Lower lobe of right lung (tissue), 2 donors: Measurements from ENCODE around the gene SPACA4. TPM values are rescaled to one million over a fixed set of nuclear protein-coding genes. Genes with fewer than 3 reads are reported as not detected.

Experiments used
- ATAC-seq, 2 donors: fragments of 200-7000 bp; cut with Tn5 transposase; one replicate each; pipeline ENCODE4 v1.9.1; 2020 to 2022; ENCODE audit warnings: mild to moderate bottlenecking in 2 of 2, moderate library complexity in 2 of 2
- DNase-seq: peaks from one replicate; pipeline ENCODE4 v3.0.0-alpha.2; 2020
- H3K27ac ChIP-seq: fragments of 200-600 bp; one replicate; pipeline ENCODE4 v1.8.0; 2022
- H3K27me3 ChIP-seq: fragments of 200-600 bp; one replicate; pipeline ENCODE4 v1.8.0; 2022; ENCODE audit warnings: low read depth
- H3K36me3 ChIP-seq: fragments of 200-600 bp; one replicate; pipeline ENCODE4 v1.8.0; 2022; ENCODE audit warnings: mild to moderate bottlenecking
- H3K4me1 ChIP-seq: fragments of 200-600 bp; one replicate; pipeline ENCODE4 v1.8.0; 2022
- H3K4me3 ChIP-seq: fragments of 200-600 bp; one replicate; pipeline ENCODE4 v1.8.0; 2022; ENCODE audit warnings: mild to moderate bottlenecking
- H3K9me3 ChIP-seq: fragments of 200-600 bp; one replicate; pipeline ENCODE4 v1.8.0; 2022
- CTCF ChIP-seq: fragments of 200-600 bp; IDR thresholded peaks from one replicate; pipeline ENCODE4 v1.8.0; 2022; ENCODE audit warnings: antibody characterized with exemption, mild to moderate bottlenecking
- intact Hi-C: fragments of 100-400 bp; cut with DNase I; formaldehyde crosslinking; loops from one replicate; pipeline ENCODE4 v1.11.0; 2022
- total RNA-seq: library from RNA; stranded (reverse); fragmentation: NEBNext Ultra II Directional; extraction: Animal tissue kit (Norgen Biotek cat#: 25700); gene quantifications from one replicate; pipeline ENCODE4 v1.2.1, GENCODE V29; 2021
- donor health status: DM: no; HTN: yes; CAD: no; lungs with severe emphysema.

The SPACA4 gene
- total RNA-seq, 1 donor from 2014 or later: not detected

GRCh38 chr19:48642862-48643261 is 36.3 kb downstream of the SPACA4 start:
- H3K4me1 ChIP-seq: peaks cover 28% of the 10 kb centered on the region
- H3K4me3 ChIP-seq: no peak overlapping the region
- H3K36me3 ChIP-seq: no peaks in the 10 kb centered on the region
- TF ChIP-seq CTCF: no peak
- H3K27me3 ChIP-seq: no peaks in the 10 kb centered on the region
- DNase-seq (no peak), ATAC-seq (no peak)
- no peaks in the 10 kb centered on the region for H3K9me3 ChIP-seq
- no peak overlapping the region for H3K27ac ChIP-seq
- intact Hi-C loops: no loop called here

DNA sequence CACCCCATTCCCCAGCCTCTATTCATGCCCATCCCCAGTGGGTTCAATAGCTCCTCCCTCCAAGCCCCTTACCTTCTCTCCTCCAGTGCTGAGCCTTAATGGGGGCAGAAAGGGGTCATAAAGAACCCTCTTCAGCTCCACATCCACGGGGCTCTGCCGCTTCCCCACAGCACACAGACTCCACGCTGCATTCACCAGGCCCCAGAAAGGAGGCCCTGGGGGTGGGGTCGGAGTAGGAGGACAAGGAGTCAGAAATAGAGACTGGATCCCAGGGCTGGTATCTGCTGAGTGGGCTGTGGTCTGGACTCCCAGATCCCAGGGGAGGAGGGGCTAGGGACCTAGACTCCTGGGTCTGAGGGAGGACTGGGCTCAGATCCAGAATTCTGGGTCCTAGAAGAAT is 37.8 kb downstream of the SPACA4 start:
- Histone ChIP-seq H3K9me3 (no peaks in the 10 kb centered on the region), H3K27me3 (no peaks in the 10 kb centered on the region), H3K36me3 (no peaks in the 10 kb centered on the region), H3K4me3 (peak overlapping the region; percentile 63), H3K27ac (no peak overlapping the region), H3K4me1 (peaks cover 19% of the 10 kb centered on the region)
- intact Hi-C loops: no loop called here
- ATAC-seq: no peak
- no peak for DNase-seq
- TF ChIP-seq CTCF: no peak

DNA sequence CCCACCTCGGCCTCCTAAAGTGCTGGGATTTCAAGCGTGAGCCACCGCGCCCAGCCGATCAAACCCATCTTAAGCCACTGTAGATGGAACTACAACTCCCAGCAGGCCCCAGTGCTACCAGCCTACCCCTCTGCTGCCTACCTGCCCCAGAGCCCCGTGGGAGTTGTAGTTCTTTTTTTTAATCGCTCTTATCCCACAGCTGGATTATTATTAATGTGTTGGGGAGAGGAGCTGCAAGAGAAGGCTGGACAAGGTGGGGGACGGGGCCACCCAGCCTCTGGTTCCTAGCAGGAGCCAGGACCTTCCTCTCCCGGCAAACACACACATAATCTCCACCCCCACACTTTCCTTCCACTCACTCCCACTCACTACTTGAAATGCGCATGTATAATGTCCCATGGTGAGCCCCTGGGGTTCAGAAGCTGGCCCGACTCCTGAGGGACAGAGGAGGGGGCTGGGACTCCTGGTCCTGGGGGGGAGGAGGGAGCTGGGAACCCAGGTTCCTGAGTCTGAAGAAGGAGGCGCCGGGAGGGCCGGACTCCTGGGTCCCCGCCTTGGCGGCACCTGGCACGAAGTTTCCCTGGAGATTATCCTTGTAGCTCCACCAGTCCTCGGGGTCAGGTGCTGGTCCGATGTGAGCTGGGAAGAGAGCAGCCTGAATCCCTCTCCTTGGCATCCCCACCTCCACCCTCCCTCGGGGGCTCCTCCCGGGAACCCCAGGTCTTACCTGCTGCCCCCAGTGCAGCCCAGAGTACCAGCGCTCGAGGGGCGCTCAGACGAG is 38.5 kb downstream of the SPACA4 start:
- Histone ChIP-seq H3K9me3 (no peaks in the 10 kb centered on the region), H3K4me3 (peak overlapping the region; percentile 63), H3K27ac (peak overlapping the region; percentile 83), H3K4me1 (peaks cover 19% of the 10 kb centered on the region), H3K36me3 (no peaks in the 10 kb centered on the region), H3K27me3 (no peaks in the 10 kb centered on the region)
- ATAC-seq: peak; percentile 85 to 86
- intact Hi-C loops: no loop called here
- DNase-seq: peak; percentile 78
- no peak for TF ChIP-seq CTCF

DNA sequence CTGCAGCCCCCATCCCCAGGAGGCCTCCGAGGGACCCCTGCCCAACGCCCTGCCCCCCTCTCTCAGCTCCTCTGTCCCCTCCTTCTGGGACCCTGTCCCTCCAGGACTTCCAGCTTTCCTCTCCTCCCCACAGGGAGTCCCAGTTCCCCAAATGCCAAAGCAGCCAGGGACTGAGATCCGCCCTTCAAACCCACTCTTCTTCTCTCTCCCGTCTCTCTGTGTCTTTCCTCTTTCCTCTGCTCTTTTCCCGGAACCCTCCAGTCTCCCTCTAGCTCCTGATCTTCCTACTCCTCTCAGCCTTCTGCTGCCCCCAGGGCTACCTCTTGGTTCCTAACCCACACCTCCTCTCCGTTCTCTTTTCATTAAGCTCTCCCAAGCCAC is 39.1 kb downstream of the SPACA4 start:
- peaks cover 19% of the 10 kb centered on the region for H3K4me1 ChIP-seq
- H3K36me3 ChIP-seq: no peaks in the 10 kb centered on the region
- peak overlapping the region; percentile 63 for H3K4me3 ChIP-seq
- DNase-seq (no peak), ATAC-seq (peak; percentile 5 to 13)
- no peaks in the 10 kb centered on the region for H3K27me3 ChIP-seq
- intact Hi-C loops: no loop called here
- no peak for TF ChIP-seq CTCF
- peak overlapping the region; percentile 83 for H3K27ac ChIP-seq
- H3K9me3 ChIP-seq: no peaks in the 10 kb centered on the region

- Histone ChIP-seq H3K4me1 (peaks cover 19% of the 10 kb centered on the region), H3K36me3 (no peaks in the 10 kb centered on the region), H3K4me3 (peak within 1 kb of the TSS; percentile 63), H3K27me3 (no peaks in the 10 kb centered on the region), H3K27ac (peak within 1 kb of the TSS; percentile 83), H3K9me3 (no peaks in the 10 kb centered on the region)
- intact Hi-C loops: no loop called here
- ATAC-seq (peak; percentile 94 to 95), DNase-seq (peak; percentile 90)
- TF ChIP-seq CTCF: peak; percentile 85
Observed at GRCh38 chr19:48646001-48646721, 39.6 kb downstream of the SPACA4 start, which contains the start of gene CA11. Gene CA11 (minus strand): TSS chr19:48646187. CDS start chr19:48645632, 555 bp downstream.
